HFF-Myc (cell line): ENCODE data around the gene FARSA.

ENCODE experiments used
- DNase-seq: peaks from one replicate; pipeline ENCODE4 v3.0.0-alpha.2; 2011; ENCODE audit warnings: low read depth; ENCODE audit errors: extremely low read depth
- H3K4me3 ChIP-seq: replicated peaks from 2 replicates; pipeline ENCODE4 v1.5.1; 2011; ENCODE audit warnings: low read depth, mild to moderate bottlenecking, control low read depth, low read length
- TF ChIP-seq, protein P1 (sequence below): IDR thresholded peaks from 2 replicates; pipeline ENCODE4 v1.5.1; 2012; ENCODE audit warnings: mild to moderate bottlenecking, low read depth, low read length, control low read depth; ENCODE audit errors: missing control alignments

The FARSA gene

DNA sequence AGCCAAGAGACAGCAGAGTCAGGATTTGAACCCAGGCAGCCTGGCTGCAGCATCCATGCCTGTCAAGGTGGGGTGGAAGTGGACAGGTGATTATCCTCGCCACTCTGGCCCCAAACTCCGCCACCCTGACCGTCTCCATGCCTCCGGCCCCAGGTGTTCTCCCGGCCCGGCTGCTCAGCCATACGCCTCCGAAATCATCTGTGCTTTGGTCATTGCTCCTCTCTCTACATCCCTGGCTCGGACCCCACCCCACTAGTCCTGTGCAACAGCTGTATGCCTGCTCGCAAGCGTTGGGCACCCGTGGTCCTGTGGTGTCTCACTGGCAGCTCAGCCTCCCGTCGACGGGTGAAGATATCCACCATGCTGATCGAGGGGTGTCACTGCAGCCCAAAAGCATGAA is 39.7 kb upstream of the FARSA start:
- no peak for DNase-seq
- no peak overlapping the region for H3K4me3 ChIP-seq
- TF ChIP-seq, protein P1, sequence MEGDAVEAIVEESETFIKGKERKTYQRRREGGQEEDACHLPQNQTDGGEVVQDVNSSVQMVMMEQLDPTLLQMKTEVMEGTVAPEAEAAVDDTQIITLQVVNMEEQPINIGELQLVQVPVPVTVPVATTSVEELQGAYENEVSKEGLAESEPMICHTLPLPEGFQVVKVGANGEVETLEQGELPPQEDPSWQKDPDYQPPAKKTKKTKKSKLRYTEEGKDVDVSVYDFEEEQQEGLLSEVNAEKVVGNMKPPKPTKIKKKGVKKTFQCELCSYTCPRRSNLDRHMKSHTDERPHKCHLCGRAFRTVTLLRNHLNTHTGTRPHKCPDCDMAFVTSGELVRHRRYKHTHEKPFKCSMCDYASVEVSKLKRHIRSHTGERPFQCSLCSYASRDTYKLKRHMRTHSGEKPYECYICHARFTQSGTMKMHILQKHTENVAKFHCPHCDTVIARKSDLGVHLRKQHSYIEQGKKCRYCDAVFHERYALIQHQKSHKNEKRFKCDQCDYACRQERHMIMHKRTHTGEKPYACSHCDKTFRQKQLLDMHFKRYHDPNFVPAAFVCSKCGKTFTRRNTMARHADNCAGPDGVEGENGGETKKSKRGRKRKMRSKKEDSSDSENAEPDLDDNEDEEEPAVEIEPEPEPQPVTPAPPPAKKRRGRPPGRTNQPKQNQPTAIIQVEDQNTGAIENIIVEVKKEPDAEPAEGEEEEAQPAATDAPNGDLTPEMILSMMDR: no peak

DNA sequence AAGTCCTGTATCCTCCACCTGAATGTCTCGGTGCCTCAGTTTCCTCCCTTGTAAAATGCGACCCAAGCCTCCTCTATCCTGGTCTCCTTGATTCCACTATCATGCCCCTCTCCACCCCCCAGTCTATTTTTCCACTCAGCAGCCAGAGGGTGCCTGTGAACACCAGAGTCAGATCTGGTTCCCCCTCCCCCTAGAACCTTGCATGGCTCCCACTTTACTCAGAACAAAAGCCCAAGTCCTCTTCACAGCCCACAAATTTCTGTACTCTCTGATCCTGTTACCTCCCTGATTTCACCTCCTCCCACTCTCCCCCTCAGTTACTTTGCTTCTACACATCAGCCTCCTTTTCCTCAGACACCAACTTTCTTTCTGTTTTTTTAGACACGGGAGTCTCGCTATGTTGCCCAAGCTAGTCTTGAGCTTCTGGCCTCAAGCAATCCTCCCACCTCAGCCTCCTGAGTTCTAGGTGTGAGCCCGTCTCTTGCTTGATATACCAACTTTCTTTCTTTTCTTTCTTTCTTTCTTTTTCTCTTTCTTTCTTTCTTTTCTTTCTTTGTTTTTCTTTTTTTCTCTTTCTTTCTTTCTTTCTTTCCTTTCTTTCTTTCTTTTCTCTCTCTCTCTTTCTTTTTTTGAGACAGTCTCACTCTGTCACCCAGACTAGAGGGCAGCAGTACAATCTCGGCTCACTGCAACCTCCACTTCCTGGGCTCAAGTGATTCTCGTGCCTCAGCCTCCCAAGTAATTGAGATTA is 36.7 kb upstream of the FARSA start:
- no peak overlapping the region for H3K4me3 ChIP-seq
- TF ChIP-seq, protein P1: no peak
- no peak for DNase-seq

DNA sequence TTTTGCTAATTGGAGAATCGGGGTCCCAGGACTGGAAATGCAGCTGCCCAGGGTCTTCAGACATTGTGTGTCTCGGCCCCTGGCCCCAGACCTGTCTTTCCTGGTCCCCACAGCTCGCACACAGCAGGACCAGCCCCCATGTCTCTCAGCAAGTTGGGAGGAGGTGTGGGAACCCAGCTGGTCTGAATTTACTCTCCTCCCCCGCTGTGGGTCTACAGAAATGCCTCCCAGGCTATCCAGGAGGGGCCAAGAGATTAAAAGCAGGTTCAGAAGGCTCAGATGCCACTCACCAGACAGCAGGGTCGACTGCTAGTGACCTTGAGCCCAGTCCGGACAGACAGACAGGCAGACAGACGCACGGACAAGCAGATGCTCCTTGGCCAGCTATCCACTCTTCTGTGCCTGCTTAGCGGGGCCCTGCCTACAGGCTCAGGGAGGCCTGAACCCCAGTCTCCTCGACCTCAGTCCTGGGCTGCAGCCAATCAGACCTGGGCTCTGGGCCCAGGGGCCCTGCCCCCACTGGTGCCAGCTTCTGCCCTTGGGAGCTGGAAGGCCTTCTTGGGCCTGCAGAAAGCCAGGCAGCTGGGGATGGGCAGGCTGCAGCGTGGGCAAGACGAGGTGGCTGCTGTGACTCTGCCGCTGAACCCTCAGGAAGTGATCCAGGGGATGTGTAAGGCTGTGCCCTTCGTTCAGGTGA is 35.9 kb upstream of the FARSA start, which contains the start of gene DAND5:
Gene DAND5 (plus strand): TSS at position 285 of the 697 bp plus-strand sequence. CDS start 85 bp downstream, at position 370.
- TF ChIP-seq, protein P1: no peak
- no peak within 1 kb of the TSS for H3K4me3 ChIP-seq
- no peak for DNase-seq

DNA sequence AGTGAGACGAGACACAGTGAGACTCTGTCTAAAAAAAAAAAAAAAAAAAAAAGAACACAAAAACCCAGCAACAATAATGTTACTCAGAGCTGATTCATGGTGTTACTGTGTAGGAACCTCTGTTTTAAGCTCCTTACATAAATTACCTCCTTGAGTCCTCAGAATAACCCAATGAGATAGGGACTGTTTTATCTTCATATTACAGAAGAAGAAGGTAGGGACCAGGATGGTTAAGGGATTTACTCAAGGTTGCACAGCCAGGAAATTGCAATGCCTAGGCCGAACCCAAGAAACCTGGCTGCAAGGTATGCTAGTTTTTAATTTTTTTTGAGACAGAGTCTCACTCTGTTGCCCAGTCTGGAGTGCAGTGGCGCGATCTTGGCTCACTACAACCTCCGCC is 34.4 kb upstream of the FARSA start:
- H3K4me3 ChIP-seq: no peak overlapping the region
- TF ChIP-seq, protein P1: no peak
- DNase-seq: no peak

DNA sequence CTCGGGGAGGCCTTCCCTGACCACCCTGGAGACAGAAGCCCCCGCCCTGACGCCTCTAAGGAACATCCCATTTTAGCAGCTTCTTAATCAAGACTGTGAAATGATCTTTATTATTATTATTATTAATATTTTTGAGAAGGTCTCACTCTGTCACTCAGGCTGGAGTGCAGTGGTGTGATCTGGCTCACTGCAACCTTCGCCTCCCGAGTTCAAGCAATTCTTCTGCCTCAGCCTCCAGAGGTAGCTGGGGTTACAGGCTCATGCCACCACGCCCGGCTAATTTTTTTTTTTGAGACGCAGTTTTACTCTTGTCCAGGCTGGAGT is 32.3 kb upstream of the FARSA start:
- TF ChIP-seq, protein P1: no peak
- DNase-seq: no peak
- no peak overlapping the region for H3K4me3 ChIP-seq

DNA sequence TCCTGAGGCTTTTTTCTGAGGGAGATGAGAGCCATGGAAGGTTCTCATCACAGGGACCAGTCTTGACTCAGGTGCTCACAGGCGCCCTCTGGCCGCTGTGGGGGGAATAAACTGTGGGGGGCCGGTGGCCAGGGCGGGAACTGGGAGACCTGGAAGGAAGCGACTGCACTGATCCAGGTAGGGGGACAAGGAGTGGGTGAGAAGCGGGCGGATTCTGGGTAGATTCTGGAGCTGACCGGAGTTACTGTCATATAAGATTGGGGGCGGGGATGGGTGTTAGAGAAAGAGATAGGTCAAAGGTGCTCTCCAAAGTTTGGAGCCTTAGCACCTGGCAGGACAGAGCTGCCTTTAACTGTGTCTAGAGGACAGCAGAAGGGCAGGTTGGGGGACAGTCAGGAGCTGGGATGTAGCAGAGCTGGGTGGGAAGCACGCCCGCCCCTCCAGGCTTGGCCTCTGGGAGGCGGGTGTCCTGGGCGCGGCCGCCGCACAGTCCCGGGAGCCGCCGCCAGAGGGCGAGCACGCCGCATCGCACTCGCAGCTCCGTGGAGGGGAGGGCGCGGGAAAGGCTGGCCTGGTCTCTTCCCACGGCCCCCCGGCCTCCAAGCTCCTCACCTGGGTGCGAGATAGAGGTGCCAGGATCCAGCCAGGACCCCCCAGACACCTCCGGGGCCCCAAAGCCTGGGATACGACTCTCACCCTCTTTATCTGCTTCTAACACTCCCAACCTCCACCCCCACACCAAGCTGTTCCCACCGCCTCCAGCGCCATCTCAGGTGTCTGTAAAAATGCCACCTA is 31.7 kb upstream of the FARSA start:
- TF ChIP-seq, protein P1: peak; percentile 85
- peak overlapping the region; percentile 34 for H3K4me3 ChIP-seq
- no peak for DNase-seq
